PC-9 (cell line): ENCODE results near the gene ZRSR2. TPM values are rescaled to one million over a fixed set of nuclear protein-coding genes. Genes with fewer than 3 reads are reported as not detected.
A peak's percentile ranks its signal among the peaks of the same experiment; 100 is the strongest.

Experiments
- BruUV-seq: library from RNA; stranded (reverse); fragments of 400-500 nt; replicated peaks from 2 replicates; lab custom pipeline; 2021; lab: Mats Ljungman, UMichigan
- CTCF ChIA-PET: fragments of 300-600 bp; sonication (Branson Sonifier 250); formaldehyde crosslinking; loops from one replicate; lab custom pipeline; 2022; ENCODE audit warnings: antibody characterized with exemption; lab: Charles Lee
- POLR2A ChIA-PET: fragments of 300-600 bp; sonication (Branson Sonifier 250); formaldehyde crosslinking; loops from one replicate; lab custom pipeline; 2022; ENCODE audit warnings: antibody characterized with exemption; ENCODE audit not compliant: unreplicated experiment; lab: Charles Lee
- DNase-seq, 2 experiments: peaks; one replicate each; pipeline versions ENCODE4 v3.0.0 to v3.0.0-alpha.2; 2015 to 2022; ENCODE audit warnings: mixed read lengths in 1 of 2
- H2AFZ ChIP-seq: fragments of 200-600 bp; sonication (generic); 2 replicates; pipeline ENCODE4 v1.8.1; 2017; ENCODE audit warnings: antibody characterized with exemption
- H3F3A ChIP-seq: fragments of 200-600 bp; sonication (generic); 2 replicates; pipeline ENCODE4 v1.8.1; 2017; ENCODE audit warnings: antibody characterized with exemption, mild to moderate bottlenecking, low read depth; ENCODE audit not compliant: insufficient read depth
- H3K27ac ChIP-seq: fragments of 200-600 bp; sonication (generic); 2 replicates; pipeline ENCODE4 v1.6.1; 2016; ENCODE audit warnings: mixed run types
- H3K27me3 ChIP-seq: fragments of 200-600 bp; sonication (generic); 2 replicates; pipeline ENCODE4 v1.6.1; 2016; ENCODE audit warnings: low read depth, mixed run types; ENCODE audit not compliant: insufficient read depth
- H3K36me3 ChIP-seq: fragments of 200-600 bp; sonication (generic); 2 replicates; pipeline ENCODE4 v1.6.1; 2016; ENCODE audit warnings: low read depth, mixed run types
- H3K4me1 ChIP-seq: fragments of 200-600 bp; sonication (generic); replicated peaks from 2 replicates; pipeline ENCODE4 v1.6.1; 2016; ENCODE audit warnings: mixed run types; ENCODE audit not compliant: insufficient read depth
- H3K4me2 ChIP-seq: fragments of 200-600 bp; sonication (generic); 2 replicates; pipeline ENCODE4 v1.6.1; 2017; ENCODE audit warnings: mixed run types
- H3K4me3 ChIP-seq: fragments of 200-600 bp; sonication (generic); 2 replicates; pipeline ENCODE4 v1.6.1; 2016; ENCODE audit warnings: mixed run types
- H3K79me2 ChIP-seq: fragments of 200-600 bp; sonication (generic); 2 replicates; pipeline ENCODE4 v1.6.1; 2017; ENCODE audit warnings: low read depth, mixed run types
- H3K9me2 ChIP-seq: fragments of 200-600 bp; sonication (generic); 2 replicates; pipeline ENCODE4 v1.8.1; 2017; ENCODE audit warnings: mild to moderate bottlenecking; ENCODE audit not compliant: insufficient read depth
- H3K9me3 ChIP-seq: fragments of 200-600 bp; sonication (generic); 2 replicates; pipeline ENCODE4 v1.8.1; 2016; ENCODE audit warnings: low read depth; ENCODE audit not compliant: insufficient read depth
- H4K20me1 ChIP-seq: fragments of 200-600 bp; sonication (generic); 2 replicates; pipeline ENCODE4 v1.8.1; 2017; ENCODE audit not compliant: insufficient read depth
- EZH2 ChIP-seq: fragments of 200-600 bp; sonication (generic); IDR thresholded peaks from 2 replicates; pipeline ENCODE4 v1.8.0; 2017; ENCODE audit warnings: antibody characterized with exemption, low read depth
- intact Hi-C: fragments of 100-400 bp; cut with micrococcal nuclease; formaldehyde crosslinking; loops from one replicate; pipeline ENCODE4 v1.10.0; 2022; ENCODE audit not compliant: unreplicated experiment
- total RNA-seq: library from RNA; stranded (reverse); gene quantifications from 2 replicates; pipeline ENCODE4 v1.2.3, GENCODE V29; 2021
- TF ChIP-seq, protein P1 (sequence below): fragments of 200-600 bp; sonication (generic); conservative IDR thresholded peaks from 2 replicates; pipeline ENCODE4 v1.6.1; 2017; ENCODE audit warnings: mixed run types, antibody characterized with exemption, mild to moderate bottlenecking, moderate library complexity

Gene ZRSR2
- total RNA-seq, 1 experiment from 2014 or later = 7.6 TPM

DNA sequence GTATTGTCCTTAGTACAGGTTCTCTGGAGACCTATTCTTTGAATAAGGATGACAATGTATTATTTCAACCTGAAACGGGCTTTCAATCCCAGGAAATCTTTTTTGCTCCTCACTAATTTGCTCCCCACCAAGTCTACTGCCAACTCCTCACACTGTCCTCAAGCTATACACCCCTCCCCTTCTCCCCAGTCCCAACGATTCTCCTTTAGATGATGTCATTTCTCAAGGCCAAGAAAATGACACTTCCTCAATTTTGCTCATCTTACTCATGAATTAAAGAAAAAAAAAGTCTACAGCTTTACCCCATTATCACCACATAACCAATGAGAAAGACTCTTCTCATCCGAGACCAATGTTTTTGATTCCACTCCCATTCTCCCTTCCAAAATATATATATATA is 43.8 kb downstream of the ZRSR2 start:
- ChIA-PET CTCF (no interaction called here), POLR2A (no interaction called here)
- H3K4me2 ChIP-seq = no peak overlapping the region
- TF ChIP-seq, protein P1, sequence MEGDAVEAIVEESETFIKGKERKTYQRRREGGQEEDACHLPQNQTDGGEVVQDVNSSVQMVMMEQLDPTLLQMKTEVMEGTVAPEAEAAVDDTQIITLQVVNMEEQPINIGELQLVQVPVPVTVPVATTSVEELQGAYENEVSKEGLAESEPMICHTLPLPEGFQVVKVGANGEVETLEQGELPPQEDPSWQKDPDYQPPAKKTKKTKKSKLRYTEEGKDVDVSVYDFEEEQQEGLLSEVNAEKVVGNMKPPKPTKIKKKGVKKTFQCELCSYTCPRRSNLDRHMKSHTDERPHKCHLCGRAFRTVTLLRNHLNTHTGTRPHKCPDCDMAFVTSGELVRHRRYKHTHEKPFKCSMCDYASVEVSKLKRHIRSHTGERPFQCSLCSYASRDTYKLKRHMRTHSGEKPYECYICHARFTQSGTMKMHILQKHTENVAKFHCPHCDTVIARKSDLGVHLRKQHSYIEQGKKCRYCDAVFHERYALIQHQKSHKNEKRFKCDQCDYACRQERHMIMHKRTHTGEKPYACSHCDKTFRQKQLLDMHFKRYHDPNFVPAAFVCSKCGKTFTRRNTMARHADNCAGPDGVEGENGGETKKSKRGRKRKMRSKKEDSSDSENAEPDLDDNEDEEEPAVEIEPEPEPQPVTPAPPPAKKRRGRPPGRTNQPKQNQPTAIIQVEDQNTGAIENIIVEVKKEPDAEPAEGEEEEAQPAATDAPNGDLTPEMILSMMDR = no peak
- no peak for TF ChIP-seq EZH2
- H3K4me1 ChIP-seq = no peaks in the 10 kb centered on the region
- no peaks in the 10 kb centered on the region for H3K36me3 ChIP-seq
- H3K79me2 ChIP-seq = no peaks in the 10 kb centered on the region
- H3K4me3 ChIP-seq = no peak overlapping the region
- BruUV-seq = no TSS peak
- no peak overlapping the region for H3K27ac ChIP-seq
- DNase-seq = no peak
- H4K20me1 ChIP-seq = no peaks in the 10 kb centered on the region
- intact Hi-C loops = no loop called here
- no peak overlapping the region for H2AFZ ChIP-seq
- H3K9me2 ChIP-seq = no peaks in the 10 kb centered on the region
- no peaks in the 10 kb centered on the region for H3K27me3 ChIP-seq
- H3K9me3 ChIP-seq = no peaks in the 10 kb centered on the region
- no peaks in the 10 kb centered on the region for H3F3A ChIP-seq

DNA sequence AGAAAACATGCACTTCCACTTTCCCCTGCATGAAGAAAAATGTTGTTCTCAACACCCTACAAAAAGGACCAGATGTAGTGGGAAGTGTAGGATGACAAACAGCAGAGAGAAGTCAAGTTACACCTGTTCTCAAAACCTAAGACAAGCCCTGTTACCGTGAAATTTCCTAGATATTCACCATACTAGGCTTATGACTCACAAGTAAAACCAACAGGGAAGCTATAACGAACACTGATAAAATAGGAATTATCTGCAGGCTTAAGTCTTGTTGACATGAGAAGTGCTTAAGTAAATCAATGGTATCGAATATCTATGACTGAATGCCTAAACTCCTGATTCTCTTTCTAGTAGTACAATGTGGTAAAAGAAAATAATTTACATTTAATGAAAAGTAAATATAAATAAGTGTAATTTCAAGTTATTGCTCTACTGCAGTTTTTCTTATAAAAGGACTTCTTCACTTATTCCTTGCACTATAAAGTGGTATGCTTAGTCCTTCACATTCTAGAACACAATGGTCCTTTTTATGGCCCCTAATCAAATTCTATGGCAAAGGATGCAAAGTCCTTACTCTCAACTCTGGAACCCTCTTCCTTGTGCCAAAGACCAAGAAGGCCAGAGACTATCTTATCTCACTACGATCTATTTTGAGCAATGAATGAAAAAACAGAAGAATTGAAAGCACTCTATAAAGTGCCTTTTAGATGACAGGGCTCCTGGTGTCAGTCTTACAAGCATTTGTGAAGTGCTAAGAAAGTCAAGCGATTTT is 44.7 kb downstream of the ZRSR2 start:
- Histone ChIP-seq H3K4me3 (no peak overlapping the region), H3K9me3 (no peaks in the 10 kb centered on the region), H4K20me1 (no peaks in the 10 kb centered on the region), H3K4me2 (no peak overlapping the region), H3K9me2 (no peaks in the 10 kb centered on the region), H3K27ac (no peak overlapping the region), H3K79me2 (no peaks in the 10 kb centered on the region), H3K36me3 (no peaks in the 10 kb centered on the region), H3F3A (no peaks in the 10 kb centered on the region), H3K4me1 (no peaks in the 10 kb centered on the region), H3K27me3 (no peaks in the 10 kb centered on the region), H2AFZ (no peak overlapping the region)
- ChIA-PET CTCF (no interaction called here), POLR2A (no interaction called here)
- no TSS peak for BruUV-seq
- intact Hi-C loops = no loop called here
- TF ChIP-seq, protein P1 = no peak
- TF ChIP-seq EZH2 = no peak
- DNase-seq = peak in 1 of 2 experiments; percentile 74

DNA sequence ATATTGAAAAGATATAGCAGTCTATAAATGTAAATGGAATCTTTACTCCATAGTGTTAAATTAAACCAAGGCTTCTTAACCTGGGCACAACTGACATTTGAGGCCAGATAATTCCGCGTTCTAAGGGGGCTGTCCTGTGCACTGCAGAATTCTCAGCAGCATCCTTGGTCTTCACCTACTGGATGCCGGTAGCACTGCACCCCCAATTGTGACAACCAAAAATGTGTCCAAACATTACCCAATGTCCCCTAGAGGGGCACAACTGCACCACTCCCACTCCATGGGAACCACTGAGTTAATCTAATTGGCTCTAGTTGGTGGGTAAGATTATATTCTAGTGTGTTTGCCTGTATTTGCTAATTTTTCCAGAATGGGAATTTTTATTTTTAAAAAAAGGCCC is 47.7 kb downstream of the ZRSR2 start:
- TF ChIP-seq EZH2 = no peak
- TF ChIP-seq, protein P1 = 0 out of 2 replicates have a peak, but pooled peaks have one; percentile 39
- Histone ChIP-seq H3K27me3 (no peaks in the 10 kb centered on the region), H3K4me3 (no peak overlapping the region), H3K36me3 (no peaks in the 10 kb centered on the region), H3K79me2 (no peaks in the 10 kb centered on the region), H3F3A (no peaks in the 10 kb centered on the region), H3K9me2 (no peaks in the 10 kb centered on the region), H3K9me3 (no peaks in the 10 kb centered on the region), H3K4me2 (no peak overlapping the region), H2AFZ (no peak overlapping the region), H4K20me1 (no peaks in the 10 kb centered on the region), H3K4me1 (no peaks in the 10 kb centered on the region), H3K27ac (no peak overlapping the region)
- DNase-seq = no peak
- ChIA-PET POLR2A (no interaction called here), CTCF (no interaction called here)
- intact Hi-C loops = no loop called here
- no TSS peak for BruUV-seq
